ENCODE results near the gene IL32.

DNA sequence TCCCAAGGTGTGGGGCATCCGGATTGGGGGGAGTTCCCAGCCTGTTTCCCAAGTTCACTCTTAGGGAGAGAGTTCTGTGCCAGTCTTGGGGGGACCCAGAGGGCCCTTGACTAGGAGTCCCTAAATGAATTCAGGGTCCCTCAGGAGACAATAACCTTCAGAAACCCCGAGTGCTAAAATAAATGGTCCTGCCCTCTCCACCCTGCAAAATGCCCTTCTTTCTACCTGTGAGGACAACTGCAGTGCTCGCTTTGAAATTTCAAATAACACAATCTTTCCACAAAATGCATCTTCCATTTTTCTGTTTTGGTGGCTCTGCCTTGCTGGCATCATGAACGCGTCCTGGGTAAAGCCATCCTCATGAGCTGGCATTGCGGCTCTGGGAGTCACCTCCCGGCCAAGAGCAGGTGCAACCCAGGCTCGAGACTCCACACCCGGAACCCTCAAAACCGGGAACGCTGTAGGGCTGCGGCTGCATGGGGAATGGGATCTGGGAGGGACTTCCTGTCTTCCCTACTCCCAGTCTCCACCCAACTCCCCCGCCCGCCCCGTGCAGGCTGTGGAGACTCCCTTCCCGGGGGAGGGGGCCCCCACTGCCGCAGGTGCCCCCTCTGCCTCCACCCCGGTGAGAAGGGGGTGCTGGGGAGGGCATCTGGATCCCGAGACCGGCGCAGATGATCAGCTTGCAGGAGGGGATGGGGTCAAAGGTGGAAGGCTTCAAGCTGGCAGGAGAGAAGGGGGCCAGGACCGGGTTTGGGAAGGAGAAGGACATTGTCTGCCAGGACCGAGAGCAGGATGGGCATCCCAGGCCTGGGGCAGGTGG lies 46.8 kb downstream of the IL32 start, which contains the start of gene ZNF205:
- TF ChIP-seq, protein P1, sequence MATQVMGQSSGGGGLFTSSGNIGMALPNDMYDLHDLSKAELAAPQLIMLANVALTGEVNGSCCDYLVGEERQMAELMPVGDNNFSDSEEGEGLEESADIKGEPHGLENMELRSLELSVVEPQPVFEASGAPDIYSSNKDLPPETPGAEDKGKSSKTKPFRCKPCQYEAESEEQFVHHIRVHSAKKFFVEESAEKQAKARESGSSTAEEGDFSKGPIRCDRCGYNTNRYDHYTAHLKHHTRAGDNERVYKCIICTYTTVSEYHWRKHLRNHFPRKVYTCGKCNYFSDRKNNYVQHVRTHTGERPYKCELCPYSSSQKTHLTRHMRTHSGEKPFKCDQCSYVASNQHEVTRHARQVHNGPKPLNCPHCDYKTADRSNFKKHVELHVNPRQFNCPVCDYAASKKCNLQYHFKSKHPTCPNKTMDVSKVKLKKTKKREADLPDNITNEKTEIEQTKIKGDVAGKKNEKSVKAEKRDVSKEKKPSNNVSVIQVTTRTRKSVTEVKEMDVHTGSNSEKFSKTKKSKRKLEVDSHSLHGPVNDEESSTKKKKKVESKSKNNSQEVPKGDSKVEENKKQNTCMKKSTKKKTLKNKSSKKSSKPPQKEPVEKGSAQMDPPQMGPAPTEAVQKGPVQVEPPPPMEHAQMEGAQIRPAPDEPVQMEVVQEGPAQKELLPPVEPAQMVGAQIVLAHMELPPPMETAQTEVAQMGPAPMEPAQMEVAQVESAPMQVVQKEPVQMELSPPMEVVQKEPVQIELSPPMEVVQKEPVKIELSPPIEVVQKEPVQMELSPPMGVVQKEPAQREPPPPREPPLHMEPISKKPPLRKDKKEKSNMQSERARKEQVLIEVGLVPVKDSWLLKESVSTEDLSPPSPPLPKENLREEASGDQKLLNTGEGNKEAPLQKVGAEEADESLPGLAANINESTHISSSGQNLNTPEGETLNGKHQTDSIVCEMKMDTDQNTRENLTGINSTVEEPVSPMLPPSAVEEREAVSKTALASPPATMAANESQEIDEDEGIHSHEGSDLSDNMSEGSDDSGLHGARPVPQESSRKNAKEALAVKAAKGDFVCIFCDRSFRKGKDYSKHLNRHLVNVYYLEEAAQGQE (IDR thresholded peaks at IDR 0.05; ENCODE audit: insufficient read depth in 1 of 2, low read depth in 2 of 2, low read length in 2 of 2): peak in 1 of 2 experiments; percentile 47; a peak in 1 of 4 replicates
- TF ChIP-seq TAF1 (IDR thresholded peaks at IDR 0.05; ENCODE audit: borderline replicate concordance, insufficient read depth, low read length): peak; percentile 92
- TF ChIP-seq SIN3A (IDR thresholded peaks at IDR 0.05; ENCODE audit: borderline replicate concordance, insufficient read depth, low read length): peak; percentile 64; the same call in 1 of the 2 replicates
- TF ChIP-seq POLR2AphosphoS5 (IDR thresholded peaks at IDR 0.05; ENCODE audit: low read depth, low read length): peak; percentile 80

Data from PFSK-1 (cell line).